ENCODE results near the gene ANAPC5. TPM values are rescaled to one million over a fixed set of nuclear protein-coding genes. Genes with fewer than 3 reads are reported as not detected.
"Not testable (repeated sequence)": the region's sequence is repeated elsewhere in the genome, so short reads cannot be mapped to it uniquely, and the experiment has no call there.

Gene ANAPC5
- total RNA-seq, 2 donors from 2014 or later: 70.6 to 86.2 TPM

DNA sequence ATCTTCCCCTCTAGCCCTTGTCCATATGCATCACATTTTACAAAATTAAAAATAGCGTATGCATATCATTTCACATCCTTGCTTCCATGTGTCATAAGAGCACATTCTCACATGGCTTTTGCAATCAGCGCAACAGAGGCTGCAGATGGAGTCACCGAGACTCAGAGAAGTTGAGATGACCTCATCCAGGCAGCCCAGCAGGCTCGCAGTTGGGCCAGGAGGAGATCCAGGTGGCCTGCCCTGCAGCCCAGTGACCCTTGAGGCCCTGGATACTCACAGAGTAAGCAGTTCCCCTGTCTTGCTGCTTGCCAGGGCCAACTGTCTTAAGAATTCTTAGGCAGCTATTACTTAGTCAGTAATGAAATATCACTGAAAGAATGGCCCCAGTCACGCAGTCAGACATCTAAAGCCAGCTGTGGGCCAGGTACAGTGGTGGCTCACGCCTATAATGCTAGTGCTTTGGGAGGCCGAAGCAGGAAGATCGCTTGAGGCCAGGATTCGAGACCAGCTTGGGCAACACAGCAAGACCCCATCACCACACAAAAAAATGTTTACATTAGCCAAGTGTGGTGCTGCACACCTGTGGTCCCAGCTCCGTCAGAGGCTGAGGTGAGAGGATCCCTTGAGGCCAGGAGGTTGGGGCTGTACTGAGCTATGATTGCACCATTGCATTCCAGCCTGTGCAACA lies 64.8 kb downstream of the ANAPC5 start:
- no peak overlapping the region for H3K9ac ChIP-seq (ENCODE audit: low read depth in 2 of 2, low read length in 2 of 2)
- TF ChIP-seq, protein P1, sequence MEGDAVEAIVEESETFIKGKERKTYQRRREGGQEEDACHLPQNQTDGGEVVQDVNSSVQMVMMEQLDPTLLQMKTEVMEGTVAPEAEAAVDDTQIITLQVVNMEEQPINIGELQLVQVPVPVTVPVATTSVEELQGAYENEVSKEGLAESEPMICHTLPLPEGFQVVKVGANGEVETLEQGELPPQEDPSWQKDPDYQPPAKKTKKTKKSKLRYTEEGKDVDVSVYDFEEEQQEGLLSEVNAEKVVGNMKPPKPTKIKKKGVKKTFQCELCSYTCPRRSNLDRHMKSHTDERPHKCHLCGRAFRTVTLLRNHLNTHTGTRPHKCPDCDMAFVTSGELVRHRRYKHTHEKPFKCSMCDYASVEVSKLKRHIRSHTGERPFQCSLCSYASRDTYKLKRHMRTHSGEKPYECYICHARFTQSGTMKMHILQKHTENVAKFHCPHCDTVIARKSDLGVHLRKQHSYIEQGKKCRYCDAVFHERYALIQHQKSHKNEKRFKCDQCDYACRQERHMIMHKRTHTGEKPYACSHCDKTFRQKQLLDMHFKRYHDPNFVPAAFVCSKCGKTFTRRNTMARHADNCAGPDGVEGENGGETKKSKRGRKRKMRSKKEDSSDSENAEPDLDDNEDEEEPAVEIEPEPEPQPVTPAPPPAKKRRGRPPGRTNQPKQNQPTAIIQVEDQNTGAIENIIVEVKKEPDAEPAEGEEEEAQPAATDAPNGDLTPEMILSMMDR (IDR thresholded peaks at IDR 0.05): no peak
- intact Hi-C loops (cut with DNase I): no loop called here
- no peaks in the 10 kb centered on the region for H3K4me1 ChIP-seq
- H3K27me3 ChIP-seq: no peaks in the 10 kb centered on the region
- H3K27ac ChIP-seq: no peak overlapping the region
- H3K36me3 ChIP-seq: no peaks in the 10 kb centered on the region
- DNase-seq: no peak
- no peak overlapping the region for H3K4me3 ChIP-seq
- no peaks in the 10 kb centered on the region for H3K9me3 ChIP-seq

DNA sequence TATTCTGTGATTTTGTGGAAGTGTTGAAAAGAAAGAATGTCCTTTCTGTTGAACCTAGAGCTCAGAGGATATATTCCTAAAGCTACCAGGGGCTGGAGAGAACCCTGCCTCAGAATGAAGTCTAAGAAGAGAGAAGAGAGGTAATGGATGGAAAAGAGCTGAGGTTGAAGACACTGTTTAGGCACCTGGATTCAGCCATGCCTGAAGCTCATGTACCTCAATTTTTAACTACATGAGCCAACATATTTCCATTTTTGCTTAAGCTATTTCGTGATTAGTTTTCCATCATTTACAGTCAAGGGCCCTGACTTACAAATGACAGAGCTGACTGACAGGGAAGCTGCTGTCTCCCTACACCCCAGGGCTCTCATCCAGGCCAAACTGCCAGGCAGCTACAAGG lies 66.4 kb downstream of the ANAPC5 start:
- intact Hi-C loops (cut with DNase I): no loop called here
- TF ChIP-seq, protein P1 (IDR thresholded peaks at IDR 0.05): no peak
- H3K9me3 ChIP-seq: no peaks in the 10 kb centered on the region
- DNase-seq: no peak
- no peaks in the 10 kb centered on the region for H3K4me1 ChIP-seq
- no peaks in the 10 kb centered on the region for H3K36me3 ChIP-seq
- H3K27me3 ChIP-seq: no peaks in the 10 kb centered on the region
- H3K9ac ChIP-seq (ENCODE audit: low read depth in 2 of 2, low read length in 2 of 2): no peak overlapping the region
- no peak overlapping the region for H3K4me3 ChIP-seq
- H3K27ac ChIP-seq: no peak overlapping the region

DNA sequence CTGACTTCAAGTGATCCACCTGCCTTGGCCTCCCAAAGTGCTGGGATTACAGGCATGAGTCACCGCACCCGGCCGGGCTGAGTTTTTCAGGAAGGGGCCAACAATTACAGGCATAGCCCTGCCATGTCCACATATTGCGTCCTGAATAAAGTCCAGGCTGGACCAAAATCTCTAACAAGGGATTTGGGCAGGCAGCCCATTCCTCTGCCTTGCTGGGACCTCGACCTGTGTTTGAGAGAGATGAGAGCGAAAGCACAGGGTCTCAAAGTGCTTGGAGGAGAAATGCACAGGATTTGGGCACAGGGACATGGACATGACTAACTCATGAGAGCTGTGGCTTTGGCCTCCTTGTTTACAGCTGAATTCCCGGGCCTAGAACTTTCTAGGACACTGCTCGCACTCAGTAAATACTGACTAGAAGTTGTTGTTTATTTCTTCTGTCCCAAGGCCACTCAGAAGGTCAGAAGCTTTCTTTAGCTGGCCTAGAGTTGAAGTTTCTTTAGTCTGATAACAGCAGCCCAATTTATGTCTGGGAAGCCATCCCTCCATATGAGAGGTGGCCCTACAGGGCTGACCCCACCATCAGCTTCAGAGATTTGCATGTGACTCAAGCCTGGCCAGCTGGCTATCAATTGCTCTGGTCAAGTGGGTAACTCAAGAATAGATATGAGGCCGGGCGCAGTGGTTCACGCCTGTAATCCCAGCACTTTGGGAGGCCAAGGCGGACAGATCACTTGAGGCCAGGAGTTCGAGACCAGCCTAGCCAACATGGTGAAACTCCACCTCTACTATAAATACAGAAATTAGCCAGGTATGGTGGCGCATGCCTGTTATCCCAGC lies 67.4 kb downstream of the ANAPC5 start:
- H3K9me3 ChIP-seq: no peaks in the 10 kb centered on the region
- no peak overlapping the region for H3K9ac ChIP-seq (ENCODE audit: low read depth in 2 of 2, low read length in 2 of 2)
- no peaks in the 10 kb centered on the region for H3K4me1 ChIP-seq
- intact Hi-C loops (cut with DNase I): no loop called here
- peak; percentile 32 for DNase-seq
- TF ChIP-seq, protein P1 (IDR thresholded peaks at IDR 0.05): no peak
- no peak overlapping the region for H3K27ac ChIP-seq
- no peak overlapping the region for H3K4me3 ChIP-seq
- no peaks in the 10 kb centered on the region for H3K27me3 ChIP-seq
- H3K36me3 ChIP-seq: no peaks in the 10 kb centered on the region

DNA sequence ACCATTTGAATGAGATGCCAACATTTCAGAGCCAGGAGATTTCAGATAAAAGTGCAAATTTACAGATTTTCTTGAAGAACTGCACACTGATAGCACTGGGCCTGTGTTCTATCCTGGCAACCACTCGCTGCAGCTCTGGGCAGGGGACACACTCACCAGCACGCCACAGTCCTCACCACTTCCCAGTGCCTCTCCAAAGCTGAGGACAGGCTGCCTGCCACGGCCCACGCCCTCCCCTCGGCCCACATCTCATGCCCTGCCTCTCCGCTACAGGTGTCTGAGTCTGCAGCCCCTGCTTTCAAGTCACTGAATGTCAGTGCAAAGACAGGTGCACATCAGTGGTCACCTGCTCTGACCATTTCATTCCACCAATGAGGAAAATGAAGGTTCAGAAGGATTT lies 68.4 kb downstream of the ANAPC5 start:
- intact Hi-C loops (cut with DNase I): no loop called here
- TF ChIP-seq, protein P1 (IDR thresholded peaks at IDR 0.05): no peak
- Histone ChIP-seq H3K9me3 (no peaks in the 10 kb centered on the region), H3K27ac (no peak overlapping the region), H3K4me1 (no peaks in the 10 kb centered on the region), H3K36me3 (no peaks in the 10 kb centered on the region), H3K27me3 (no peaks in the 10 kb centered on the region), H3K4me3 (no peak overlapping the region), H3K9ac (ENCODE audit: low read depth in 2 of 2, low read length in 2 of 2) (no peak overlapping the region)
- DNase-seq: no peak

DNA sequence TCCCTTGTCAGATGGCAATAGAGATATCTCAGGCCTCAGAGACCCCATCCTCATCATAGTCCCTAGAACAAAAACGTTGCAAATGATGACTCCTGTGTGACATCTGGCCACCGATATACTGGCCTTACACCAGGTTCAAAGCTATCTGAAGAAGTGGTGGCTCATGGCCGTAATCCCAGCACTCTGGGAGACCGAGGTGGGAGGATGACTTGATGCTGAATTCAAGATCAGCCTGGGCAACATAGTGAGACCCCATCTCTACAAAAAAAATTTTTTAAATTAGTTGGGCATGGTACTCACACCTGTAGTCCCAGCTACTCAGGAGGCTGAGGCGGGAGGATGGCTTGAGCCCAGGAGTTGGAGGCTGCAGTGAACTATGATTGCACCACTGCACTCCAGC lies 68.8 kb downstream of the ANAPC5 start:
- H3K4me3 ChIP-seq: no peak overlapping the region
- intact Hi-C loops (cut with DNase I): no loop called here
- no peaks in the 10 kb centered on the region for H3K27me3 ChIP-seq
- H3K4me1 ChIP-seq: no peaks in the 10 kb centered on the region
- H3K27ac ChIP-seq: no peak overlapping the region
- H3K9ac ChIP-seq (ENCODE audit: low read depth in 2 of 2, low read length in 2 of 2): no peak overlapping the region
- no peaks in the 10 kb centered on the region for H3K36me3 ChIP-seq
- TF ChIP-seq, protein P1 (IDR thresholded peaks at IDR 0.05): no peak
- no peaks in the 10 kb centered on the region for H3K9me3 ChIP-seq
- DNase-seq: no peak

DNA sequence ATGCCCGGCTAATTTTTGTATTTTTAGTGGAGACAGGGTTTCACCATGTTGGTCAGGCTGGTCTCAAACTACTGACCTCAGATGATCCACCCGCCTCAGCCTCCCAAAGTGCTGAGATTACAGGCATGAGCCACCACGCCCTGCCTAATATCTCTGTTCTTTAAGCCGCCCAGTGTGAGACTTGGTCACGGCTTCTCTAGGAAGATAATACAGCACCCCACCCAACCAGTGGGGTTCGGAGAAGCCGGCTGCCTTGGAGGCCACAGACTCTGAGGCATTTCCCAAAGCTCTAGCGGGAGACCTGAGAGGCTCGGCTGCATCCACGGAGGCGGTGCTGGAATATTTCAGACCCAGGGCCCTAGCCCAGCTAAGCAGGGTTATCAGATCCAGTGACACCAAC lies 69.3 kb downstream of the ANAPC5 start:
- H3K27me3 ChIP-seq; H3K9ac ChIP-seq (ENCODE audit: low read depth in 2 of 2, low read length in 2 of 2); H3K9me3 ChIP-seq; DNase-seq; H3K36me3 ChIP-seq; H3K4me3 ChIP-seq; H3K4me1 ChIP-seq; H3K27ac ChIP-seq; intact Hi-C loops (cut with DNase I): not testable (repeated sequence)
